ENCODE results near the gene ZFHX3.

GRCh38 chr16:72917051-72917450 is 130.9 kb downstream of the ZFHX3 start:
- no peak for TF ChIP-seq BACH1 (IDR thresholded peaks at IDR 0.05; ENCODE audit: low read length)
- TF ChIP-seq CTCF (IDR thresholded peaks at IDR 0.05; ENCODE audit: control extremely low read depth in 1 of 3, insufficient read depth in 1 of 3, low read depth in 1 of 3, low read length in 3 of 3): no peak
- TF ChIP-seq POLR2A (IDR thresholded peaks at IDR 0.05; ENCODE audit: control extremely low read depth in 1 of 2, low read depth in 2 of 2, low read length in 2 of 2): no peak
- TF ChIP-seq POLR2AphosphoS5 (IDR thresholded peaks at IDR 0.05; ENCODE audit: low read depth, low read length): no peak
- TF ChIP-seq YY1 (IDR thresholded peaks at IDR 0.05; ENCODE audit: low read depth, low read length): no peak
- no peak for TF ChIP-seq CEBPB (IDR thresholded peaks at IDR 0.05; ENCODE audit: low read depth, low read length)
- TF ChIP-seq PHF8 (conservative IDR thresholded peaks at IDR 0.05; ENCODE audit: low read depth, low read length): no peak
- no peak for TF ChIP-seq KDM1A (IDR thresholded peaks at IDR 0.05; ENCODE audit: borderline replicate concordance, low read length)
- TF ChIP-seq GABPA (IDR thresholded peaks at IDR 0.05; ENCODE audit: borderline replicate concordance, insufficient read depth, low read length): no peak
